ENCODE measurements around the gene DDX23. TPM values are rescaled to one million over a fixed set of nuclear protein-coding genes. Genes with fewer than 3 reads are reported as not detected.
"Not testable (repeated sequence)": the region's sequence is repeated elsewhere in the genome, so short reads cannot be mapped to it uniquely, and the experiment has no call there.

The DDX23 gene
- total RNA-seq, 1 experiment from 2014 or later: 80.8 TPM

DNA sequence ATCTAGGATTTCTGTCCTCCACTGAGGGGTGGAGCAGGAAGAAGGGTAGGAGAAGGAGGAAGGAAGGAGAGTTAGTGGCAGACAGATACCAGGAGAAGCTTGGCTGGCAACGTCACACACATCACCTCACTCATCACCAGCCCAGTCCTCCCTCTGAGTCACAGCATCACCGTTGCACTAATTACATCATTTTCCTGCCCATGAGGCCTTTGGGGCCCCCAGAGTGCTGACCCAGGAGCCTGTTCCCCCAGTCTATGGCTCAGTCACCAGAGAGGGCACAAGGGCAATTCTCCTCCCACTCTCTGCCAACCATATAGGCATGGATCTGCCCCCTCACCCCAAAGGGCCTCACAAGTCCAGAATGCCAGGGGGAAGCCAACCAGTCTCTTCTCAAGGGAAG, 9.1 kb upstream of the DDX23 start:
- Mint-ChIP-seq H3K4me1 (ENCODE audit: low read depth, unreplicated experiment) (peaks cover 33% of the 10 kb centered on the region), H3K36me3 (ENCODE audit: insufficient read depth, unreplicated experiment) (peaks cover 35% of the 10 kb centered on the region), H3K4me3 (ENCODE audit: low read depth, unreplicated experiment) (no peak overlapping the region), H3K9me3 (ENCODE audit: low read depth, unreplicated experiment) (no peaks in the 10 kb centered on the region), H3K27me3 (ENCODE audit: unreplicated experiment) (no peaks in the 10 kb centered on the region), H3K27ac (ENCODE audit: unreplicated experiment) (no peak overlapping the region)
- DNase-seq: no peak
- CTCF ChIA-PET: no interaction called here
- no TSS peak for BruUV-seq (replicated peaks)
- intact Hi-C loops (cut with micrococcal nuclease; ENCODE audit: unreplicated experiment): no loop called here
- TF ChIP-seq, protein P1, sequence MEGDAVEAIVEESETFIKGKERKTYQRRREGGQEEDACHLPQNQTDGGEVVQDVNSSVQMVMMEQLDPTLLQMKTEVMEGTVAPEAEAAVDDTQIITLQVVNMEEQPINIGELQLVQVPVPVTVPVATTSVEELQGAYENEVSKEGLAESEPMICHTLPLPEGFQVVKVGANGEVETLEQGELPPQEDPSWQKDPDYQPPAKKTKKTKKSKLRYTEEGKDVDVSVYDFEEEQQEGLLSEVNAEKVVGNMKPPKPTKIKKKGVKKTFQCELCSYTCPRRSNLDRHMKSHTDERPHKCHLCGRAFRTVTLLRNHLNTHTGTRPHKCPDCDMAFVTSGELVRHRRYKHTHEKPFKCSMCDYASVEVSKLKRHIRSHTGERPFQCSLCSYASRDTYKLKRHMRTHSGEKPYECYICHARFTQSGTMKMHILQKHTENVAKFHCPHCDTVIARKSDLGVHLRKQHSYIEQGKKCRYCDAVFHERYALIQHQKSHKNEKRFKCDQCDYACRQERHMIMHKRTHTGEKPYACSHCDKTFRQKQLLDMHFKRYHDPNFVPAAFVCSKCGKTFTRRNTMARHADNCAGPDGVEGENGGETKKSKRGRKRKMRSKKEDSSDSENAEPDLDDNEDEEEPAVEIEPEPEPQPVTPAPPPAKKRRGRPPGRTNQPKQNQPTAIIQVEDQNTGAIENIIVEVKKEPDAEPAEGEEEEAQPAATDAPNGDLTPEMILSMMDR (IDR thresholded peaks at IDR 0.05; ENCODE audit: unreplicated experiment): no peak

DNA sequence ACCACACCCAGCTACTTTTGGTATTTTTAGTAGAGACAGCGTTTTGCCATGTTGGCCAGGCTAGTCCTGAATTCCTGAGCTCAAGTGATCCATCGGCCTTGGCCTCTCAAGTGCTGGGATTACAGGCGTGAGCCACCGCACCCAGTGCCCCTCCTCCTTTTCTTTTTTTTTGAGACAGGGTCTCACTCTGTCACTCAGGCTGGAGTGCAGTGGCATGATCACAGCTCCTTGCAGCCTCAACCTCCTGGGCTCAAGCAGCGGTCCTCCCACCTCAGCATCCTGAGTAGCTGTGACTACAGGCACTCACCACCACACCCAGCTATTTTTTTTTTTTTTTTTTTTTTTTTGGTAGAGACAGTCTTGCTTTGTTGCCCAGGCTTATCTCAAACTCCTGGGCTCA, 8.3 kb upstream of the DDX23 start:
- H3K27me3 Mint-ChIP-seq (ENCODE audit: unreplicated experiment); H3K4me3 Mint-ChIP-seq (ENCODE audit: low read depth, unreplicated experiment); H3K27ac Mint-ChIP-seq (ENCODE audit: unreplicated experiment); H3K9me3 Mint-ChIP-seq (ENCODE audit: low read depth, unreplicated experiment); intact Hi-C loops (cut with micrococcal nuclease; ENCODE audit: unreplicated experiment); CTCF ChIA-PET; BruUV-seq (replicated peaks); DNase-seq: not testable (repeated sequence)
- peaks cover 26% of the 10 kb centered on the region for H3K36me3 Mint-ChIP-seq (ENCODE audit: insufficient read depth, unreplicated experiment)
- H3K4me1 Mint-ChIP-seq (ENCODE audit: low read depth, unreplicated experiment): peaks cover 24% of the 10 kb centered on the region

DNA sequence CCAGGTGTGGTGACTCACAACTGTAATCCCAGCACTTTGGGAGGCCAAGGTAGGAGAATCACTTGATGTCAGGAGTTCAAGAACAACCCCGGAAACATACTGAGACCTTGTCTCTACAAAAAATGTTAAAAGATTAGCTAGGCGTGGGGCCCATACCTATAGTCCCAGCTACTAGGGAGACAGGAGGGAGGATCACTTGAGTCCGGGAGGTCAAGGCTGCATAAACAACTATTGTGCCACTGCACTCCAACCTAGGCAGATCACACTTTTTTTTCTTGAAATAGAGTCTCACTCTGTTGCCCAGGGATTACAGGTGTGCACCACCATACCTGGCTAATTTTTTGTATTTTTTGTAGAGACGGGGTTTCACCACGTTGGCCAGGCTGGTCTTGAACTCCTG, 7.6 kb upstream of the DDX23 start:
- no peak overlapping the region for H3K27ac Mint-ChIP-seq (ENCODE audit: unreplicated experiment)

DNA sequence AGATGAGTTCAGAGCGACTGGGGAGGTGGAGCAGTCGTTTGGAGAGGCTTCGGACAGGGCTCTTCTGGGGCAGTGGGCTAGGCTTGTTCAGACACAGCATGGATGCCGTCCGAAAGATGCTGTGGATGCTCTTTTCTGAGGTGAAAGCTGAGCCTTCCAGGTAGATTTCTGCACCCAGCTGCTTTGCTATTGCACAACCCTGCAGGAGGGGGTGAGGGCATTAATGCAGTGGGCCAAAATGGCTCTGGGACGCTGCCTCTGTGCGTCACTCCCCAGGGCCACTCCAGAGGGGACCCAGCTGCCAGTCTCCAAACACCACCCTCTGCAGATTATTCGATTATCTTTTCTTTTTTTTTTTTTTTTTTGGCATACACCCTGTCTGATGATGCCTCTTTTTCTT, 6.1 kb upstream of the DDX23 start:
- CTCF ChIA-PET: interaction anchor here (0.6 kb wide), 1 partner anchor 1016 kb away, joined by 6 read pairs; no protein-coding TSS in a partner anchor
- TF ChIP-seq, protein P1 (IDR thresholded peaks at IDR 0.05; ENCODE audit: unreplicated experiment): no peak
- Mint-ChIP-seq H3K4me1 (ENCODE audit: low read depth, unreplicated experiment) (peaks cover 15% of the 10 kb centered on the region), H3K4me3 (ENCODE audit: low read depth, unreplicated experiment) (no peak overlapping the region), H3K36me3 (ENCODE audit: insufficient read depth, unreplicated experiment) (peaks cover 16% of the 10 kb centered on the region), H3K27me3 (ENCODE audit: unreplicated experiment) (no peaks in the 10 kb centered on the region), H3K27ac (ENCODE audit: unreplicated experiment) (no peak overlapping the region), H3K9me3 (ENCODE audit: low read depth, unreplicated experiment) (no peaks in the 10 kb centered on the region)
- intact Hi-C loops (cut with micrococcal nuclease; ENCODE audit: unreplicated experiment): loop anchor here (10.0 kb wide), 1 partner anchor 117 kb away; the partner anchor contains the start of genes WNT1 and WNT10B
- no TSS peak for BruUV-seq (replicated peaks)
- DNase-seq: no peak

More for the DNA sequence above, 7.6 kb upstream of the DDX23 start:
- Mint-ChIP-seq H3K27me3 (ENCODE audit: unreplicated experiment) (no peaks in the 10 kb centered on the region), H3K9me3 (ENCODE audit: low read depth, unreplicated experiment) (no peaks in the 10 kb centered on the region), H3K36me3 (ENCODE audit: insufficient read depth, unreplicated experiment) (peaks cover 19% of the 10 kb centered on the region), H3K4me1 (ENCODE audit: low read depth, unreplicated experiment) (peaks cover 19% of the 10 kb centered on the region), H3K4me3 (ENCODE audit: low read depth, unreplicated experiment) (no peak overlapping the region)
- CTCF ChIA-PET: no interaction called here
- intact Hi-C loops (cut with micrococcal nuclease; ENCODE audit: unreplicated experiment): loop anchor here (10.0 kb wide), 1 partner anchor 115 kb away; the partner anchor contains the start of genes WNT1 and WNT10B
- TF ChIP-seq, protein P1 (IDR thresholded peaks at IDR 0.05; ENCODE audit: unreplicated experiment): no peak
- DNase-seq: no peak
- BruUV-seq (replicated peaks): no TSS peak

DNA sequence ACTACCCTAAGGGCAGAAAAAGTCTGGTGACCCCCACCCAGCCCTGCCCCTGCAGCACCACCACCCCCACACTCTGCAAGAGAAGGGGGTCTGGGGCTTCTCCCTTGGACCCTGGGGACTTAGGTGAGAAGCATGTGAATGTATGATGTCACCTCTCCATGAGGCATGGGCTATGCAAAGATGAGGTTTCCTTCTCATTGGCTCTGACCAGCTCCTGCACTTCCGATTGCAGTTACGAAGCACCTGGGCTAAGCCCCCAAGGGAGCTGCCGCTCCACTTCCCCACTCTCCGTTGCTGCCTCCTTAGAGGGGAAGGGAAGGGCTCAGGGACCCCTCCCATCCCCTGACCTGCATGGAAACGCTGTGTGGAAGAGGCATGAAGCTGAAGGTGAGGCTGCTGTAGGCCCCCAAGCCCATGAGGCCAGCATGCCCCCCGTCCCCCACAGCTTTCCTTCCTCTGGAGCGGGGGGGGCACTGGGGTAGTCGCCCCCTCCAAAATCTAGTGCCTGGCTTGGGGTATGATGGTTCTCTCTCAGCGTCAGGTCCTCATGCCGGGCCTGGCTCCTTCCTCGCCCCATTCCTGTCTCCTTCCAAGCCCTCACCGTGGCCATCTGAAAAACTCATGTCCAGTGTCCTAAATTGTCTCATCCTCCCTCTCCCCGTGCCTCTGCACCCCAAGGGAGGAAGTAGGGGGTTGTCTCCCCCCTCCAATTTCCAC, 5.5 kb upstream of the DDX23 start:
- DNase-seq: no peak
- Mint-ChIP-seq H3K4me3 (ENCODE audit: low read depth, unreplicated experiment) (no peak overlapping the region), H3K36me3 (ENCODE audit: insufficient read depth, unreplicated experiment) (peaks cover 22% of the 10 kb centered on the region), H3K27me3 (ENCODE audit: unreplicated experiment) (no peaks in the 10 kb centered on the region), H3K27ac (ENCODE audit: unreplicated experiment) (no peak overlapping the region), H3K9me3 (ENCODE audit: low read depth, unreplicated experiment) (no peaks in the 10 kb centered on the region), H3K4me1 (ENCODE audit: low read depth, unreplicated experiment) (peaks cover 21% of the 10 kb centered on the region)
- intact Hi-C loops (cut with micrococcal nuclease; ENCODE audit: unreplicated experiment): loop anchor here (10.0 kb wide), 1 partner anchor 117 kb away; the partner anchor contains the start of genes WNT1 and WNT10B
- TF ChIP-seq, protein P1 (IDR thresholded peaks at IDR 0.05; ENCODE audit: unreplicated experiment): no peak
- CTCF ChIA-PET: interaction anchor here (0.6 to 1.4 kb wide), 2 partner anchors 8 to 117 kb away, joined by 3 to 6 read pairs; partner anchors contain the start of gene RND1
- no TSS peak for BruUV-seq (replicated peaks)
